Activated CD4-positive, alpha-beta T cell treated with anti-CD3 and anti-CD28 coated beads for 36 hours (primary cell): ENCODE data around the gene TET1. TPM values are rescaled to one million over a fixed set of nuclear protein-coding genes. Genes with fewer than 3 reads are reported as not detected.
A peak's percentile ranks its signal among the peaks of the same experiment; 100 is the strongest.
"Not testable (repeated sequence)": the region's sequence is repeated elsewhere in the genome, so short reads cannot be mapped to it uniquely, and the experiment has no call there.

ENCODE experiments used
- ATAC-seq: fragments of 200-7000 bp; cut with Tn5 transposase; one replicate; pipeline ENCODE4 v1.10.0; 2021; ENCODE audit warnings: mild to moderate bottlenecking, moderate library complexity
- CTCF ChIA-PET: fragments of 350-600 bp; sonication (Branson Sonifier 250); formaldehyde crosslinking; loops from one replicate; lab custom pipeline; 2021; ENCODE audit warnings: antibody characterized with exemption; lab: Charles Lee
- POLR2A ChIA-PET: fragments of 350-600 bp; sonication (Branson Sonifier 250); formaldehyde crosslinking; loops from one replicate; lab custom pipeline; 2021; ENCODE audit warnings: antibody characterized with exemption, inconsistent platforms; lab: Charles Lee
- DNase-seq: peaks from one replicate; pipeline ENCODE4 v3.0.0-alpha.2; 2020
- H3K27ac Mint-ChIP-seq: one replicate; pipeline ENCODE4 v1.8.0; 2021; ENCODE audit warnings: mixed read lengths
- H3K27me3 Mint-ChIP-seq: one replicate; pipeline ENCODE4 v1.8.0; 2021; ENCODE audit warnings: mixed read lengths
- H3K36me3 Mint-ChIP-seq: one replicate; pipeline ENCODE4 v1.8.0; 2021; ENCODE audit warnings: low read depth, mixed read lengths
- H3K4me1 Mint-ChIP-seq: one replicate; pipeline ENCODE4 v1.8.0; 2021; ENCODE audit warnings: mixed read lengths
- H3K4me3 Mint-ChIP-seq: one replicate; pipeline ENCODE4 v1.8.0; 2021; ENCODE audit warnings: mild to moderate bottlenecking, moderate library complexity, mixed read lengths
- H3K9me3 Mint-ChIP-seq: one replicate; pipeline ENCODE4 v1.8.0; 2021; ENCODE audit warnings: low read depth, mixed read lengths
- intact Hi-C, 2 experiments: fragments of 100-400 bp; cut with DNase I in 1 of 2; cut with micrococcal nuclease in 1 of 2; formaldehyde crosslinking; loops; one replicate each; pipeline versions ENCODE4 v1.14.2 to v1.15.1; 2022 to 2024; cut with DNase I, micrococcal nuclease
- total RNA-seq, 2 experiments: library from RNA; stranded (reverse); gene quantifications; one replicate each; pipeline ENCODE4 v1.2.3, GENCODE V29; 2021

The TET1 gene
- 1 to 10 TPM in 1 of 2 experiments, under 1 TPM in 1; 0.71 to 1.3 TPM for total RNA-seq

GRCh38 chr10:68560186-68560942 lies at the start of gene TET1:
Gene TET1 (plus strand): TSS chr10:68560337. CDS start chr10:68572339, 12,002 bp downstream.
- Mint-ChIP-seq H3K4me1 (peaks cover 22% of the 10 kb centered on the region), H3K27me3 (peaks cover 42% of the 10 kb centered on the region), H3K9me3 (no peaks in the 10 kb centered on the region), H3K36me3 (no peaks in the 10 kb centered on the region), H3K4me3 (peak within 1 kb of the TSS; percentile 58), H3K27ac (no peak within 1 kb of the TSS)
- intact Hi-C loops: loop anchor here (1.0 to 5.0 kb wide), 2 partner anchors 40 to 42 kb away; no protein-coding TSS in a partner anchor
- DNase-seq: peak; percentile 52
- CTCF ChIA-PET: interaction anchor here (1.0 kb wide), 1 partner anchor 9 kb away, joined by 3 read pairs; no protein-coding TSS in a partner anchor
- ATAC-seq: peak; percentile 37
- POLR2A ChIA-PET: no interaction called here

- H3K4me1 Mint-ChIP-seq, intact Hi-C loops, ATAC-seq, H3K9me3 Mint-ChIP-seq, H3K4me3 Mint-ChIP-seq, DNase-seq, H3K27ac Mint-ChIP-seq, H3K27me3 Mint-ChIP-seq, H3K36me3 Mint-ChIP-seq, POLR2A ChIA-PET: not testable (repeated sequence)
- CTCF ChIA-PET: interaction anchor here (0.6 kb wide), 1 partner anchor 198 kb away, joined by 4 read pairs; no protein-coding TSS in a partner anchor
Measured at GRCh38 chr10:68516216-68516615, 43.9 kb upstream of the TET1 start.

- intact Hi-C loops: no loop called here
- ATAC-seq (no peak), DNase-seq (no peak)
- Mint-ChIP-seq H3K36me3 (peaks cover 6% of the 10 kb centered on the region), H3K9me3 (no peaks in the 10 kb centered on the region), H3K4me3 (no peak overlapping the region), H3K4me1 (peaks cover 6% of the 10 kb centered on the region), H3K27me3 (no peaks in the 10 kb centered on the region), H3K27ac (no peak overlapping the region)
- ChIA-PET CTCF (interaction anchor here (0.6 kb wide), 1 partner anchor 198 kb away, joined by 4 read pairs; no protein-coding TSS in a partner anchor), POLR2A (no interaction called here)
Measured at GRCh38 chr10:68516766-68517165, 43.4 kb upstream of the TET1 start.

- Mint-ChIP-seq H3K27ac (no peak overlapping the region), H3K9me3 (no peaks in the 10 kb centered on the region), H3K27me3 (no peaks in the 10 kb centered on the region), H3K4me3 (no peak overlapping the region), H3K4me1 (peaks cover 6% of the 10 kb centered on the region), H3K36me3 (peaks cover 6% of the 10 kb centered on the region)
- intact Hi-C loops: no loop called here
- ChIA-PET CTCF (no interaction called here), POLR2A (no interaction called here)
- ATAC-seq (no peak), DNase-seq (no peak)
Measured at GRCh38 chr10:68517188-68517587, 42.9 kb upstream of the TET1 start.

GRCh38 chr10:68518609-68519008 lies 41.5 kb upstream of the TET1 start:
- H3K36me3 Mint-ChIP-seq, H3K4me1 Mint-ChIP-seq, H3K4me3 Mint-ChIP-seq, intact Hi-C loops, H3K27ac Mint-ChIP-seq, H3K9me3 Mint-ChIP-seq, POLR2A ChIA-PET, DNase-seq, H3K27me3 Mint-ChIP-seq, CTCF ChIA-PET, ATAC-seq: not testable (repeated sequence)

- H3K4me1 Mint-ChIP-seq, H3K9me3 Mint-ChIP-seq, ATAC-seq, POLR2A ChIA-PET, H3K27ac Mint-ChIP-seq, CTCF ChIA-PET, H3K4me3 Mint-ChIP-seq, H3K27me3 Mint-ChIP-seq, H3K36me3 Mint-ChIP-seq, DNase-seq: not testable (repeated sequence)
- intact Hi-C loops: loop anchor here (2.0 to 5.0 kb wide), 4 partner anchors 377 to 655 kb away; partner anchors contain the start of genes DDX21 (in 1 of the 2), DDX50 (in 1 of the 2), HERC4 (in 1 of the 2) and SUPV3L1 (in 1 of the 2)
Measured at GRCh38 chr10:68525490-68526038, 34.6 kb upstream of the TET1 start.

- H3K36me3 Mint-ChIP-seq: no peaks in the 10 kb centered on the region
- ATAC-seq (peak; percentile 16), DNase-seq (no peak)
- ChIA-PET POLR2A (interaction anchor here (0.6 kb wide), 1 partner anchor 185 kb away, joined by 4 read pairs; no protein-coding TSS in a partner anchor), CTCF (no interaction called here)
- no peaks in the 10 kb centered on the region for H3K27me3 Mint-ChIP-seq
- H3K4me3 Mint-ChIP-seq: peak overlapping the region; percentile 93
- H3K27ac Mint-ChIP-seq: peak overlapping the region; percentile 88
- H3K4me1 Mint-ChIP-seq: peaks cover 9% of the 10 kb centered on the region
- intact Hi-C loops: loop anchor here (1.0 to 5.0 kb wide), 11 partner anchors 55 to 654 kb away; partner anchors contain the start of genes CCAR1 (in 2 of the 2), DDX50 (in 2 of the 2), DDX21 (in 1 of the 2) and DNA2 (in 1 of the 2)
- no peaks in the 10 kb centered on the region for H3K9me3 Mint-ChIP-seq
Measured at GRCh38 chr10:68526634-68527307, 33.4 kb upstream of the TET1 start.

- POLR2A ChIA-PET: interaction anchor here (0.7 kb wide), 1 partner anchor 284 kb away, joined by 3 read pairs; no protein-coding TSS in a partner anchor
- no peak overlapping the region for H3K4me3 Mint-ChIP-seq
- ATAC-seq: no peak
Measured at GRCh38 chr10:68536973-68537372, 23.2 kb upstream of the TET1 start.

GRCh38 chr10:68537796-68538195 lies 22.3 kb upstream of the TET1 start:
- ChIA-PET POLR2A (no interaction called here), CTCF (no interaction called here)
- DNase-seq (no peak), ATAC-seq (no peak)
- Mint-ChIP-seq H3K27me3 (no peaks in the 10 kb centered on the region), H3K36me3 (no peaks in the 10 kb centered on the region), H3K4me3 (no peak overlapping the region), H3K4me1 (no peaks in the 10 kb centered on the region), H3K9me3 (no peaks in the 10 kb centered on the region), H3K27ac (no peak overlapping the region)
- intact Hi-C loops: no loop called here

More at GRCh38 chr10:68536973-68537372, 23.2 kb upstream of the TET1 start:
- no peaks in the 10 kb centered on the region for H3K36me3 Mint-ChIP-seq
- CTCF ChIA-PET: no interaction called here
- no peak overlapping the region for H3K27ac Mint-ChIP-seq
- H3K27me3 Mint-ChIP-seq: no peaks in the 10 kb centered on the region
- no peak for DNase-seq
- intact Hi-C loops: no loop called here
- H3K4me1 Mint-ChIP-seq: no peaks in the 10 kb centered on the region
- no peaks in the 10 kb centered on the region for H3K9me3 Mint-ChIP-seq

GRCh38 chr10:68543004-68543918 lies 16.9 kb upstream of the TET1 start:
- ChIA-PET POLR2A (no interaction called here), CTCF (interaction anchor here (0.9 kb wide), 1 partner anchor 38 kb away, joined by 3 read pairs; no protein-coding TSS in a partner anchor)
- H3K4me3 Mint-ChIP-seq: no peak overlapping the region
- no peaks in the 10 kb centered on the region for H3K36me3 Mint-ChIP-seq
- H3K27ac Mint-ChIP-seq: no peak overlapping the region
- no peaks in the 10 kb centered on the region for H3K9me3 Mint-ChIP-seq
- H3K4me1 Mint-ChIP-seq: no peaks in the 10 kb centered on the region
- no peak for DNase-seq
- H3K27me3 Mint-ChIP-seq: no peaks in the 10 kb centered on the region
- peak; percentile 55 for ATAC-seq
- intact Hi-C loops: no loop called here
